Esophagus muscularis mucosa (tissue), 4 donors: ENCODE results near the gene FBN1. TPM values are rescaled to one million over a fixed set of nuclear protein-coding genes. Genes with fewer than 3 reads are reported as not detected.
A peak's percentile ranks its signal among the peaks of the same experiment; 100 is the strongest.

Experiments used
- DNase-seq: peaks from one replicate; pipeline ENCODE4 v3.0.0-alpha.2; 2017; ENCODE audit errors: extremely low spot score
- H3K27ac ChIP-seq, 4 donors: fragments of 200-600 bp; sonication (generic); replicated peaks in 1 of 4; 1 replicate in 3 of 4; 2 replicates in 1 of 4; pipeline ENCODE4 v1.5.1; 2016 to 2019; ENCODE audit warnings: mild to moderate bottlenecking in 1 of 4
- H3K27me3 ChIP-seq, 4 donors: fragments of 200-600 bp; sonication (generic); one replicate each; pipeline versions ENCODE4 v1.5.1 to v1.6.0; 2016 to 2019
- H3K36me3 ChIP-seq, 4 donors: fragments of 200-600 bp; sonication (generic); one replicate each; pipeline ENCODE4 v1.5.1; 2016 to 2019
- H3K4me1 ChIP-seq, 4 donors: fragments of 200-600 bp; sonication (generic); one replicate each; pipeline ENCODE4 v1.5.1; 2016 to 2019
- H3K4me3 ChIP-seq, 4 donors: fragments of 200-600 bp; sonication (generic); 1 replicate in 2 of 4; 2 replicates in 2 of 4; pipeline ENCODE4 v1.5.1; 2016 to 2019; ENCODE audit warnings: mild to moderate bottlenecking in 4 of 4, moderate library complexity in 1 of 4
- H3K9me3 ChIP-seq, 4 donors: fragments of 200-600 bp; sonication (generic); 1 replicate in 3 of 4; 2 replicates in 1 of 4; pipeline ENCODE4 v1.5.1; 2016 to 2019
- EP300 ChIP-seq: sonication (generic); formaldehyde crosslinking; IDR thresholded peaks from one replicate; pipeline ENCODE4 v1.6.1; 2017; ENCODE audit warnings: antibody characterized with exemption
- POLR2A ChIP-seq: fragments of 450-650 bp; IDR thresholded peaks from one replicate; pipeline ENCODE4 v1.6.1; 2017; ENCODE audit warnings: antibody characterized with exemption, moderate library complexity, mild to moderate bottlenecking, low read depth
- POLR2AphosphoS5 ChIP-seq, 2 donors: sonication (generic); formaldehyde crosslinking; IDR thresholded peaks; one replicate each; pipeline ENCODE4 v1.6.1; 2017; ENCODE audit warnings: antibody characterized with exemption in 2 of 2
- WGBS: methylation state at CpG from one replicate; pipeline ENCODE4 v1.1.5; 2018; 5-methylcytosine and 5-hydroxymethylcytosine counted together
- intact Hi-C: fragments of 100-400 bp; cut with DNase I; formaldehyde crosslinking; loops from one replicate; pipeline ENCODE4 v1.15.1; 2023
- total RNA-seq, 4 donors: library from RNA; depleted of rRNA; stranded (reverse); fragments of >200 nt; gene quantifications; one replicate each; pipeline versions ENCODE4 v1.1.0 to v1.2.1, GENCODE V29; 2016
- TF ChIP-seq, protein P1 (sequence below), 3 experiments: fragments of 200-600 bp in 2 of 3; fragments of 450-650 bp in 1 of 3; sonication (generic) in 2 of 3; IDR thresholded peaks; one replicate each; pipeline ENCODE4 v1.5.1; 2017 to 2019; ENCODE audit warnings: antibody characterized with exemption in 3 of 3, mild to moderate bottlenecking in 2 of 3, moderate library complexity in 1 of 3

FBN1 gene
- total RNA-seq, 4 donors from 2014 or later: 159 to 253 (median 226) TPM

DNA sequence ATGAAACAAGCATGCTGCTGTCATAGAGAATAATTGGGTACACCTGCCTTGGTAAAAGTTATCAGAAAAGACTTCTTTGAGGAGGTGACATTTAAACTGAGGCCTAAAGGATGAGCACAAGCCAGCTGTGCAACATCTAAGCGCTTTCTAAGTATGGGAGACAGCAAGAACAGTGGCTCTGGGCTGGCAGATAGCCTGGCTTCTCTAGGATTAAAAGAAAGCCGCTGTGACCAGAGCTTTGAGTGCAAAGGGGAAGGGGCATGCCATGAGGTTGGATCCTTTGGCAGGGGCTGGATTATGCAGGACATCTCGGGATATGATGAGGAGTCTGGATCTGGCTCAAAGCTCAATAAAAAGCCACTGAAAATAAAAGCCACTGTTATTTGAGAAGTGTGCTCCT lies 99.2 kb downstream of the FBN1 start:
- no peak for TF ChIP-seq EP300
- no peak for TF ChIP-seq POLR2A
- TF ChIP-seq, protein P1, sequence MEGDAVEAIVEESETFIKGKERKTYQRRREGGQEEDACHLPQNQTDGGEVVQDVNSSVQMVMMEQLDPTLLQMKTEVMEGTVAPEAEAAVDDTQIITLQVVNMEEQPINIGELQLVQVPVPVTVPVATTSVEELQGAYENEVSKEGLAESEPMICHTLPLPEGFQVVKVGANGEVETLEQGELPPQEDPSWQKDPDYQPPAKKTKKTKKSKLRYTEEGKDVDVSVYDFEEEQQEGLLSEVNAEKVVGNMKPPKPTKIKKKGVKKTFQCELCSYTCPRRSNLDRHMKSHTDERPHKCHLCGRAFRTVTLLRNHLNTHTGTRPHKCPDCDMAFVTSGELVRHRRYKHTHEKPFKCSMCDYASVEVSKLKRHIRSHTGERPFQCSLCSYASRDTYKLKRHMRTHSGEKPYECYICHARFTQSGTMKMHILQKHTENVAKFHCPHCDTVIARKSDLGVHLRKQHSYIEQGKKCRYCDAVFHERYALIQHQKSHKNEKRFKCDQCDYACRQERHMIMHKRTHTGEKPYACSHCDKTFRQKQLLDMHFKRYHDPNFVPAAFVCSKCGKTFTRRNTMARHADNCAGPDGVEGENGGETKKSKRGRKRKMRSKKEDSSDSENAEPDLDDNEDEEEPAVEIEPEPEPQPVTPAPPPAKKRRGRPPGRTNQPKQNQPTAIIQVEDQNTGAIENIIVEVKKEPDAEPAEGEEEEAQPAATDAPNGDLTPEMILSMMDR (IDR thresholded peaks at IDR 0.05): no peak
- TF ChIP-seq POLR2AphosphoS5 (IDR thresholded peaks at IDR 0.05): no peak
- Histone ChIP-seq H3K27me3 (no peaks in the 10 kb centered on the region), H3K4me3 (no peak overlapping the region), H3K36me3 (no peaks in the 10 kb centered on the region), H3K27ac (peak overlapping the region; percentile 52 to 75 (median 62)), H3K9me3 (no peaks in the 10 kb centered on the region), H3K4me1 (peaks cover 20 to 87% (median 84%) of the 10 kb centered on the region in 4 donors)
- intact Hi-C loops: no loop called here
- 66% methylated on average over 3 of the region's 3 CpGs for WGBS
- DNase-seq: no peak

DNA sequence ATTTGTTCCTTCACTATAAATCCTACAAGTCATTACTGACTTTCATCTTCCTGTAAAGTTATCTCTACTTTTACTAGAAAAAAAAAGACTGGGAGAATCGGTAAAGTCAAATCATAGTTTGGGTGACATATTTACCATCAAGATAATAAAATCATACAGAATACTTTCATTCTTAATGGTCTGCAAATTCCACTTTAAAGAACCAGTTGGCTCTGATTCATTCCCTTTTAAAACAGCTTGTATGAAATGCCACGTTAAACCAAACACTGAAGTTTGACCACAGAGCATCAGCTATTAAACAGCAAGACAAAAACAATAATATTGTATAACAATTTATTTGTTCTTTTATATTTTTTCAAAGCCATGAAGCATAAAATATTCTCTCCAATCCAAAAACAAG lies 100.7 kb downstream of the FBN1 start:
- no peak for DNase-seq
- H3K27ac ChIP-seq: peak overlapping the region in 1 of 4 donors; percentile 63
- no peaks in the 10 kb centered on the region for H3K27me3 ChIP-seq
- intact Hi-C loops: no loop called here
- H3K4me1 ChIP-seq: peaks cover 12 to 90% (median 87%) of the 10 kb centered on the region in 4 donors
- H3K36me3 ChIP-seq: no peaks in the 10 kb centered on the region
- WGBS: 35% methylated on average over 2 of the region's 2 CpGs
- H3K4me3 ChIP-seq: no peak overlapping the region
- no peaks in the 10 kb centered on the region for H3K9me3 ChIP-seq
- no peak for TF ChIP-seq POLR2A
- TF ChIP-seq EP300: no peak
- TF ChIP-seq, protein P1 (IDR thresholded peaks at IDR 0.05): no peak
- no peak for TF ChIP-seq POLR2AphosphoS5 (IDR thresholded peaks at IDR 0.05)

DNA sequence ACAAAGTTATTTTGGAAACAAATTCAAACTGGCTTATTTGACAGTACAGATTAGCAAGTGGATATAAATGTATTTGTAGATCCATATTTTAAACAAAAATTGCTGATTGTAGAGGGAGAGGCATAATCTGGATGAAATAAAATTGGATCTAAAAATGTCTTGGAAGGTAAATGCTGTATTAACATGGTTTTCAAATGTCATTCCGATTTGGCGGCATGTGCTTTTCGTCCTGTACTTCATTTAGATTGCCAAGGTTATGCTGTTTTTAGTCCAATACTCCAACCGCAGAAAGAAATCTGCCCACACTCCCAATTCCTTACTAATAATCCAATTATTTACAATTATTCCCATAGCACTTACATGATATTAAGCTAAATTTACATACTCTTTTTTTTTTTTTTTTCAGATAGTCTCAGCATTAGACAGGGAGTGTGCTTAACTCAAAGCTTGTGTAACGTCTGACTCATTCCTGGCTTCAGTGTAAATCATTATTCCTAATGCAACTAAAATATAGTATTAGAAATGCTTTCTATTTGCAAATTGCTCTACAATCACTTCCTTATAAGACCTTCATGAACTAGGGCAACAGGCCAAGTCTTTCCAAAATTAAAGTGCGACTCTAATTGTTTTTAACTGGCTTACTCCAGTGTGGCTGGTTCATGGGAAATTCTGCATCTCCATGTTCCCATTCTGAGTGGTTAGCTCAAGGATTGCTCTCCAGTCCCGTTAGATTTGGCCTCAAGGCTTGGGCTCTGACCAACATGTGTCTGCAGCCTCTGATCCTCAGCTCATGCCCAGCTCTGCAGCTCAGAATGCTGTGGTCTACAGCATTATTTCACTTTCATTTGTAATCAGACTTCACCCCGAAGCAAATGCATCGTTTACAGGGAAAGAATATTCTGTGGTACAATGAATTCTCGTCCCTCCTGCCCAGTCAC lies 103.9 kb downstream of the FBN1 start:
- intact Hi-C loops: no loop called here
- Histone ChIP-seq H3K27me3 (no peaks in the 10 kb centered on the region), H3K9me3 (no peaks in the 10 kb centered on the region), H3K4me3 (peak overlapping the region in 3 of 4 donors; percentile 22 to 29 (median 29)), H3K36me3 (no peaks in the 10 kb centered on the region), H3K27ac (peak overlapping the region; percentile 70 to 78 (median 74)), H3K4me1 (peaks cover 15 to 90% (median 87%) of the 10 kb centered on the region in 4 donors)
- DNase-seq: no peak
- 32% methylated on average over 10 of the region's 10 CpGs for WGBS
- peak in 1 of 2 donors; percentile 22 for TF ChIP-seq POLR2AphosphoS5 (IDR thresholded peaks at IDR 0.05)
- TF ChIP-seq, protein P1 (IDR thresholded peaks at IDR 0.05): no peak

DNA sequence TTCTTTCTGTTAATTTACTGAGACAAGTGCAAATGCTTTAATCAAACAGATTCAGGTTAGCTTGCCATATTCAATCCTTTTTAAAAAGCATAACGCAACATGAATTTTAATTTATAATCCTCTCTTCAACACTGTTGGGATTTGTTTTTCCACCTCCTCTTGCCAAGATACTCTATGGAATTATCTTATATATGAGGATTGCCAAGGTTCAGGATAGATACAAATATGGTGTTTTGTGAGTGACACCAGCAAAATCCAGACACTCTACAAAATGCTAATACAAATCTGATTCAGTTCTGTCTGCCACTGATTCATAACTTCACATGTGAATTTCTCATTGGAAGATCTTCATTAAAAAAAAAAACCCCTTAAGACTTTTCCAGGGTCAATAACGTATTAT lies 104.8 kb downstream of the FBN1 start:
- intact Hi-C loops: no loop called here
- TF ChIP-seq, protein P1 (IDR thresholded peaks at IDR 0.05): no peak
- TF ChIP-seq POLR2AphosphoS5 (IDR thresholded peaks at IDR 0.05) (no peak), POLR2A (no peak), EP300 (no peak)
- no peaks in the 10 kb centered on the region for H3K27me3 ChIP-seq
- no peak for DNase-seq
- no peak overlapping the region for H3K4me3 ChIP-seq
- peak overlapping the region; percentile 70 to 78 (median 74) for H3K27ac ChIP-seq
- WGBS: 54% methylated on average over 2 of the region's 2 CpGs
- H3K4me1 ChIP-seq: peaks cover 22 to 90% (median 87%) of the 10 kb centered on the region in 4 donors
- H3K36me3 ChIP-seq: no peaks in the 10 kb centered on the region
- no peaks in the 10 kb centered on the region for H3K9me3 ChIP-seq
